Aorta (tissue), 5 donors: Measurements from ENCODE around the gene E2F3. TPM values are rescaled to one million over a fixed set of nuclear protein-coding genes. Genes with fewer than 3 reads are reported as not detected.

Source experiments
- ATAC-seq: fragments of 200-7000 bp; cut with Tn5 transposase; one replicate; pipeline ENCODE4 v1.9.1; 2022; ENCODE audit warnings: moderate library complexity; ENCODE audit not compliant: low FRiP score
- DNase-seq, 2 donors: peaks; one replicate each; pipeline ENCODE4 v3.0.0-alpha.2; 2020
- H3K27ac ChIP-seq, 2 donors: one replicate each; pipeline ENCODE4 v1.5.1; 2013; ENCODE audit warnings: low read length in 2 of 2, mild to moderate bottlenecking in 2 of 2, moderate library complexity in 2 of 2, control low read depth in 1 of 2, inconsistent platforms in 1 of 2, low read depth in 1 of 2
- H3K27me3 ChIP-seq, 2 donors: one replicate each; pipeline ENCODE4 v1.6.1; 2013; ENCODE audit warnings: control low read depth in 1 of 2, low read length in 1 of 2, mild to moderate bottlenecking in 1 of 2, moderate library complexity in 1 of 2; ENCODE audit not compliant: insufficient read depth in 2 of 2, control insufficient read depth in 1 of 2
- H3K36me3 ChIP-seq, 2 donors: one replicate each; pipeline ENCODE4 v1.6.1; 2013; ENCODE audit warnings: control low read depth in 1 of 2, low read length in 1 of 2, mild to moderate bottlenecking in 1 of 2; ENCODE audit not compliant: insufficient read depth in 2 of 2, control insufficient read depth in 1 of 2
- H3K4me1 ChIP-seq, 2 donors: one replicate each; pipeline ENCODE4 v1.6.1; 2013; ENCODE audit warnings: low read length in 2 of 2, control low read depth in 1 of 2, mild to moderate bottlenecking in 1 of 2, moderate library complexity in 1 of 2; ENCODE audit not compliant: insufficient read depth in 2 of 2, control insufficient read depth in 1 of 2
- H3K4me3 ChIP-seq, 2 donors: one replicate each; pipeline ENCODE4 v1.5.1; 2013; ENCODE audit warnings: low read length in 2 of 2, control low read depth in 1 of 2, mild to moderate bottlenecking in 1 of 2
- H3K9me3 ChIP-seq: one replicate; pipeline ENCODE4 v1.6.1; 2013; ENCODE audit warnings: mild to moderate bottlenecking, low read length; ENCODE audit not compliant: control insufficient read depth
- WGBS, 2 donors: extraction: QIAGEN DNeasy Blood & Tissue Kit; methylation state at CpG; one replicate each; pipeline ENCODE4 v1.1.7; 2013; 5-methylcytosine and 5-hydroxymethylcytosine counted together
- intact Hi-C, 2 donors: fragments of 100-400 bp; cut with DNase I; formaldehyde crosslinking; loops; one replicate each; pipeline versions ENCODE4 v1.14.2 to v1.15.0; 2022
- polyA plus RNA-seq, 2 donors: library from polyadenylated mRNA; stranded (reverse); fragments of 200-250 nt; gene quantifications; one replicate each; pipeline ENCODE4 v1.2.3, GENCODE V29; 2013
- total RNA-seq, 2 donors: library from RNA; stranded (reverse); fragmentation: NEBNext Ultra II Directional; extraction: Animal tissue kit (Norgen Biotek cat#: 25700); gene quantifications; one replicate each; pipeline ENCODE4 v1.2.1, GENCODE V29; 2021
- donor health status: healthy with polysubstance abuse.
- donor health status: Bipolar disorder and iron deficiency.
- donor health status: DM: no; HTN: no; CAD: no.
- donor health status: DM: no; HTN: no; CAD: no.
- donor health status: DM: yes; HTN: yes; CAD: no.

E2F3 gene
- total and polyA plus RNA-seq, 4 donors: 3.3 to 15.5 (median 10.2) TPM

- ATAC-seq (no peak), DNase-seq (no peak)
- H3K27me3 ChIP-seq: no peaks in the 10 kb centered on the region
- H3K27ac ChIP-seq: no peak overlapping the region
- no peaks in the 10 kb centered on the region for H3K9me3 ChIP-seq
- H3K36me3 ChIP-seq: no peaks in the 10 kb centered on the region
- peaks cover 3 to 5% of the 10 kb centered on the region in 2 donors for H3K4me1 ChIP-seq
- WGBS, 2 donors: 92% methylated on average over 5 of the region's 5 CpGs
- no peak overlapping the region for H3K4me3 ChIP-seq
- intact Hi-C loops: loop anchor here in 1 of 2 donors (5.0 kb wide), 1 partner anchor 43 kb away; the partner anchor contains the start of gene E2F3
Measured at GRCh38 chr6:20444786-20445271, 43.1 kb downstream of the E2F3 start.

GRCh38 chr6:20447157-20447556 lies 45.5 kb downstream of the E2F3 start:
- DNase-seq: no peak
- no peak for ATAC-seq
- H3K36me3 ChIP-seq: no peaks in the 10 kb centered on the region
- H3K27ac ChIP-seq: no peak overlapping the region
- no peak overlapping the region for H3K4me3 ChIP-seq
- WGBS, 2 donors: 68 to 82% methylated on average over 3 of the region's 3 CpGs
- intact Hi-C loops: no loop called here
- H3K27me3 ChIP-seq: no peaks in the 10 kb centered on the region
- peaks cover 3 to 5% of the 10 kb centered on the region in 2 donors for H3K4me1 ChIP-seq
- H3K9me3 ChIP-seq: no peaks in the 10 kb centered on the region

GRCh38 chr6:20447581-20448132 lies 46.0 kb downstream of the E2F3 start:
- Histone ChIP-seq H3K36me3 (no peaks in the 10 kb centered on the region), H3K4me1 (peaks cover 3 to 5% of the 10 kb centered on the region in 2 donors), H3K9me3 (no peaks in the 10 kb centered on the region), H3K27ac (no peak overlapping the region), H3K27me3 (no peaks in the 10 kb centered on the region), H3K4me3 (no peak overlapping the region)
- no peak for DNase-seq
- no peak for ATAC-seq
- 56 to 60% methylated on average over 4 of the region's 4 CpGs for WGBS, 2 donors
- intact Hi-C loops: no loop called here

GRCh38 chr6:20448828-20449227 lies 47.1 kb downstream of the E2F3 start:
- H3K27me3 ChIP-seq: no peaks in the 10 kb centered on the region
- peaks cover 3 to 5% of the 10 kb centered on the region in 2 donors for H3K4me1 ChIP-seq
- no peak overlapping the region for H3K4me3 ChIP-seq
- intact Hi-C loops: no loop called here
- no peaks in the 10 kb centered on the region for H3K9me3 ChIP-seq
- no peaks in the 10 kb centered on the region for H3K36me3 ChIP-seq
- H3K27ac ChIP-seq: no peak overlapping the region
- ATAC-seq (no peak), DNase-seq (no peak)
- 89 to 90% methylated on average over 2 of the region's 2 CpGs for WGBS, 2 donors

GRCh38 chr6:20454204-20454824 lies 52.6 kb downstream of the E2F3 start:
- no peak overlapping the region for H3K4me3 ChIP-seq
- no peaks in the 10 kb centered on the region for H3K9me3 ChIP-seq
- WGBS, 2 donors: 94 to 96% methylated on average over 4 of the region's 4 CpGs
- no peak for DNase-seq
- no peaks in the 10 kb centered on the region for H3K27me3 ChIP-seq
- H3K36me3 ChIP-seq: no peaks in the 10 kb centered on the region
- peaks cover 0 to 14% of the 10 kb centered on the region in 2 donors for H3K4me1 ChIP-seq
- ATAC-seq: no peak
- no peak overlapping the region for H3K27ac ChIP-seq
- intact Hi-C loops: no loop called here

GRCh38 chr6:20455251-20455940 lies 53.7 kb downstream of the E2F3 start:
- ATAC-seq (no peak), DNase-seq (no peak)
- peaks cover 0 to 14% of the 10 kb centered on the region in 2 donors for H3K4me1 ChIP-seq
- H3K36me3 ChIP-seq: no peaks in the 10 kb centered on the region
- no peaks in the 10 kb centered on the region for H3K9me3 ChIP-seq
- no peak overlapping the region for H3K27ac ChIP-seq
- intact Hi-C loops: loop anchor here in 1 of 2 donors (5.0 kb wide), 1 partner anchor 53 kb away; the partner anchor contains the start of gene E2F3
- H3K4me3 ChIP-seq: no peak overlapping the region
- WGBS, 2 donors: 32 to 37% methylated on average over 5 of the region's 5 CpGs
- no peaks in the 10 kb centered on the region for H3K27me3 ChIP-seq

GRCh38 chr6:20458027-20458894 lies 56.6 kb downstream of the E2F3 start:
- no peaks in the 10 kb centered on the region for H3K9me3 ChIP-seq
- 11 to 17% methylated on average over 8 of the region's 8 CpGs for WGBS, 2 donors
- intact Hi-C loops: loop anchor here in 1 of 2 donors (5.0 kb wide), 1 partner anchor 56 kb away; the partner anchor contains the start of gene E2F3
- peaks cover 0 to 14% of the 10 kb centered on the region in 2 donors for H3K4me1 ChIP-seq
- H3K27me3 ChIP-seq: no peaks in the 10 kb centered on the region
- H3K4me3 ChIP-seq: no peak overlapping the region
- H3K27ac ChIP-seq: no peak overlapping the region
- no peak for DNase-seq
- H3K36me3 ChIP-seq: no peaks in the 10 kb centered on the region
- ATAC-seq: no peak

GRCh38 chr6:20459682-20460081 lies 58.0 kb downstream of the E2F3 start:
- Histone ChIP-seq H3K9me3 (no peaks in the 10 kb centered on the region), H3K4me1 (peaks cover 0 to 14% of the 10 kb centered on the region in 2 donors), H3K36me3 (no peaks in the 10 kb centered on the region), H3K4me3 (no peak overlapping the region), H3K27ac (no peak overlapping the region), H3K27me3 (no peaks in the 10 kb centered on the region)
- 97 to 98% methylated on average over 6 of the region's 6 CpGs for WGBS, 2 donors
- DNase-seq: no peak
- no peak for ATAC-seq
- intact Hi-C loops: loop anchor here in 1 of 2 donors (5.0 kb wide), 1 partner anchor 57 kb away; the partner anchor contains the start of gene E2F3
